H1 (cell line): ENCODE measurements around the gene ZNF804B. TPM values are rescaled to one million over a fixed set of nuclear protein-coding genes. Genes with fewer than 3 reads are reported as not detected.

ENCODE experiments used
- KDM1A ChIP-seq: fragments of 200-600, 300-600 bp; sonication (generic); IDR thresholded peaks from 2 replicates; pipeline ENCODE4 v1.7.1; 2016; ENCODE audit warnings: mild to moderate bottlenecking, low read length, borderline replicate concordance
- TBP ChIP-seq: IDR thresholded peaks from 2 replicates; pipeline ENCODE4 v1.6.1; 2011; ENCODE audit warnings: low read depth, low read length, improper control_type of control experiment
- polyA plus RNA-seq, 7 experiments: library from polyadenylated mRNA; depleted of rRNA in 3 of 7; stranded (reverse) in 5 of 7; unstranded in 2 of 7; fragments of >200 nt in 5 of 7; fragments of 200-250 nt in 2 of 7; gene quantifications; 1 replicate in 5 of 7; 2 replicates in 1 of 7; 4 replicates in 1 of 7; pipeline versions ENCODE4 v1.2.1 to v1.2.3, GENCODE V29; 2011 to 2013; ENCODE audit warnings: missing spikeins in 2 of 7, mixed read lengths in 2 of 7
- total RNA-seq: library from RNA; stranded (reverse); fragmentation: NEBNext Ultra II Directional; extraction: Animal tissue kit (Norgen Biotek cat#: 25700); gene quantifications from 2 replicates; pipeline ENCODE4 v1.2.1, GENCODE V29; 2021
- TF ChIP-seq, protein P1 (sequence below): IDR thresholded peaks from 2 replicates; pipeline ENCODE4 v1.6.1; 2011; ENCODE audit warnings: low read depth, mild to moderate bottlenecking, low read length; ENCODE audit not compliant: insufficient read depth

The ZNF804B gene
- total and polyA plus RNA-seq, 2 of the 8 experiments (the other 6 are each of a cell fraction or from before 2014, with no cell fraction given): not detected

DNA sequence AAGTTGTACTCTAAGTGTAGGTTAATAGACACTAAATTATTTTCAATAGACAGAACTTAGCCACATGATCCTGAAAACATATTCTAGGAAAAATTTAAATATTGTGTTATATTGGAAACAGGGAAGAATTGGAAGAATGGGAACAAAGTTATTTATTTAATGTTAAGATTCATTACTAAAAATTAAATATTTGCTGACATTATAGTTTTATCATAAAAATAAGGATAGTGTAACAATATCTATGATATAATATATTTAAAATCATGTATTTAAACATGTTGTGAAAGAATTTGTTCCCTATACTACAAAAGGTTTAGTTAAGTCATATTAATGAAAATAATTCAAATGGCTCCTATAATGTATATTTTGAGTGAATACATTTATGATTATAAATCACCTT lies 156.1 kb downstream of the ZNF804B start (continued):
- TF ChIP-seq KDM1A: no peak
- TF ChIP-seq, protein P1, sequence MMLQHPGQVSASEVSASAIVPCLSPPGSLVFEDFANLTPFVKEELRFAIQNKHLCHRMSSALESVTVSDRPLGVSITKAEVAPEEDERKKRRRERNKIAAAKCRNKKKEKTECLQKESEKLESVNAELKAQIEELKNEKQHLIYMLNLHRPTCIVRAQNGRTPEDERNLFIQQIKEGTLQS: no peak
- no peak for TF ChIP-seq TBP
